Upper lobe of left lung (tissue), 4 donors: Measurements from ENCODE around the gene IFNL4.

Source experiments
- CTCF ChIP-seq, 6 experiments: fragments of 450-650 bp in 4 of 6; fragments of 200-600 bp in 2 of 6; sonication (generic) in 2 of 6; IDR thresholded peaks; one replicate each; pipeline ENCODE4 v1.5.1; 2016 to 2019; ENCODE audit warnings: antibody characterized with exemption in 6 of 6
- EP300 ChIP-seq, 4 donors: sonication (generic); formaldehyde crosslinking; IDR thresholded peaks; one replicate each; pipeline ENCODE4 v1.5.1; 2017; ENCODE audit warnings: antibody characterized with exemption in 4 of 4, control low read depth in 2 of 4

GRCh38 chr19:39203372-39204341, 45.0 kb downstream of the IFNL4 start, which contains the start of gene SYCN:
- TF ChIP-seq EP300 (IDR thresholded peaks at IDR 0.05) (no peak), CTCF (IDR thresholded peaks at IDR 0.05) (no peak)
